GM12892 (cell line): ENCODE measurements around the gene CLEC16A.

Experiments used
- POLR2A ChIP-seq: IDR thresholded peaks from 2 replicates; pipeline ENCODE4 v1.6.1; 2011; ENCODE audit warnings: low read depth, low read length, control low read depth
- POLR2AphosphoS5 ChIP-seq: IDR thresholded peaks from 2 replicates; pipeline ENCODE4 v1.6.1; 2011; ENCODE audit warnings: low read depth, low read length, control low read depth
- TAF1 ChIP-seq: IDR thresholded peaks from 2 replicates; pipeline ENCODE4 v1.6.1; 2011; ENCODE audit warnings: low read depth, mild to moderate bottlenecking, control low read depth, low read length, borderline replicate concordance

DNA sequence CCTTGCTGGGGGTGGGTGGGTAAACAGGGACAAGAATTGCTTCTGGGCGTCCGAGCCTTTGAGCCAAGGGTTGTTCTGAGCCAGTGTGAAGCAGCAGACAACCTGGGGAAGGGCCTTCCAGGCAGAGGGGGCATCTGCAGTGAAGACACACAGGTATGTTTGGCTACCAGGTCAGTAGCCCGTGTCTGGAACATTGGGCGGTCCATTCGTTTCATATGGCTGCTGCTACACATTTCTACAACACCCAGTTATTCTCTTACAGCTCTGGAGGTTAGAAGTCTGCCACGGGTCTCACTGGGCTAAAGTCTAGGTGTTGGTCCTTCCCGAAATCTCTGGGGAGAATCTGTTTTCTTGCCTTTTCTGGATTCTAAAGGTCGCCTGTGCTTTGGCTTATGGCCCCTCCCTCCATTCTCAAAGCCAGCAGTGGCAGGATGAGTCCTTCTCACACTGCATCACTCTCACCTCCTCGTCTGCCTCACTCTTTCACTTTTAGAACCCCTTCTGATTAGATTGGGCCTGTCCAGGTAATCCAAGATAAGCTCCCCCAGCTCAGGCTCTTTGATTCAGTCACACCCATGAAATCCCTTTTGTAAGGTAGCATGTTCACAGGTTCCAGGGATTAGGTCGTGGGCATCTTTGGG lies 136.1 kb downstream of the CLEC16A start:
- TF ChIP-seq POLR2A (no peak), POLR2AphosphoS5 (no peak), TAF1 (no peak)
